HG03469 (cell line): Measurements from ENCODE around the gene CIDEC.

Experiments used
- ATAC-seq: cut with Tn5 transposase; IDR thresholded peaks from one replicate; pipeline ENCODE4 v1.9.1; 2021; ENCODE audit warnings: mild to moderate bottlenecking, moderate library complexity, moderate number of reproducible peaks; ENCODE audit not compliant: unreplicated experiment

Gene CIDEC, protein sequence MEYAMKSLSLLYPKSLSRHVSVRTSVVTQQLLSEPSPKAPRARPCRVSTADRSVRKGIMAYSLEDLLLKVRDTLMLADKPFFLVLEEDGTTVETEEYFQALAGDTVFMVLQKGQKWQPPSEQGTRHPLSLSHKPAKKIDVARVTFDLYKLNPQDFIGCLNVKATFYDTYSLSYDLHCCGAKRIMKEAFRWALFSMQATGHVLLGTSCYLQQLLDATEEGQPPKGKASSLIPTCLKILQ

DNA sequence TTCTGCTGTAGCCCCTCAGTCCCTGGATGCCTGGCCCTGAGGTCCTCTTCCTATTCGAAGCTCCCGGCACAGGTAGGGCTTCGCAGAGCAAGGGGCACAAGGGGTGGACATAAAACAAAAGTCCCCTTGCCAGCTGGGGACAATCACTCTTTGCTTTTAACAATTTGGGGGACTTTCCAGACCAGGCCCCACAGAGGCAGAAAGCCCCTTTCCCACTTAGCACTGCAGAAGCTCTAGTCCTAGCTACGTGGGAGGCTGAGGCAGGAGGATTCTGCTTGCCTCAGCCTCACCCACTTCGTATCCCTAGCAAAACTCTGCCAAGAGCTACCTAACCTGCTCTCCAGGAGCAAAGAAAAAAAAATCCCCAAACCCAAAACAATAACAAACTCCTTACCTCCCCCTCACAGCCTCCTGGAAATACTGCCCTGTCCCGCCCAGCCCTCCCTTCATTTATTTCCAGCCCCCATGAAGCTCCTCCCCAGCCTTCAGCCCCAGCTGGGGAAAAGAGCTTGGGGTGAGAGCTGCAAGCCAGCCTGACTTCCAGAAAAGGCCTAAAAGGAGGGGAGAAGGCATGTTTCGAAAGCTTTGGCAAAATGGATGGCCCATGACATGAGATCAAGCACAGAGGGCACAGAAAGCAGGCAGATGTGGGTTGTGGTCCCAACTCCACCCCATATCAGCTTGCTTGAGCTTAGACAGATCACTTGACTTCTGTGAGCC is at the start of gene CIDEC:
Gene CIDEC, minus strand, starts transcription at position 424 of the 720 bp plus-strand sequence. CDS start 1,767 bp downstream, outside the sequence.
- ATAC-seq: no peak

DNA sequence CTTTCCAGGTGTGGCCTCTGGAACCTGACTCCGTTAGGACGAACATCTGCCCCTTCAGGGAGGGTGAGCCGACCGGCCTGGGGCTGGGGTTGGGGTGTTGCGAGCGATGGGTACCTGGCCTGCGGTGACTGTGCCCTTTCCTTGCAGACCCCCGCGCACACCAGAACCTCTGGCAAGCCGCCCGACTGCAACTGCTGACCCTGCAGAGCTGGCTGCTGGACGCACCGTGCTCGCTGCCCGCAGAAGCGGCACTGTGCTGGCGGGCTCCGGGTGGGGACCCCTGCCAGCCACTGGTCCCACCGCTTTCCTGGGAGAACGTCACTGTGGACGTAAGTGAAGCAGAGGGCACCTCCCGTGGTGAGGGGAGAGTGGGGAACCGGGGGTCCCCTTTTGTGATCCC is 48.1 kb upstream of the CIDEC start:
- ATAC-seq: no peak

DNA sequence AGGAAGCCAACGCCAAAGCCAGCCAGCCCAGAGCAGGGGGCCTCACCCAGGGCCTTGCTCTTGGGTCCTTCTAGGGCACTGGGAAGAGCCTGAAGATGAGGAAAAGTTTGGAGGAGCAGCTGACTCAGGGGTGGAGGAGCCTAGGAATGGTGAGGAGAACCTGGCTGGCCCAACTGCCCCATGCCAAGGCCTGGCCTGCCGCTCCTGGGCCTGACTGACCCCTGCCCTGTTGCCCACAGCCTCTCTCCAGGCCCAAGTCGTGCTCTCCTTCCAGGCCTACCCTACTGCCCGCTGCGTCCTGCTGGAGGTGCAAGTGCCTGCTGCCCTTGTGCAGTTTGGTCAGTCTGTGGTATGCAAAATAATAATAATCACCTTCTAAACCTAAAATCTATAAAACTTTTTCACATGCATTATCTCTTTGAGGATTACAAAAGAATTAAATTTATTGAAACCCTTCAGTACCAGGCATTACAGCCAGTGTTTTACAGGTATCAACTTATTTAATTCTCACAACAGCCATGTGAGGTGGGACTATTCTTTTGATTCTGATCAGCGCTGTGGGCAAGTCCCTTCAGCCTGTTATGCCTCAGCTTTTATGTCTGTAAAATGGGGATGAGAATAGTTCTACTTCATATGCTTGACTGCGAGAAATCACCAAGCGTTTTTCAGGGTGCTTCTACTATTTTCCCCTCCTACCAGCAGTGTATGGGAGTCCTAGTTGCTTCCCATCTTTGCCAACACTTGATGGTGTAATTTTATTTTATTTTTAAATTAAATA is 38.4 kb upstream of the CIDEC start:
- ATAC-seq: no peak

DNA sequence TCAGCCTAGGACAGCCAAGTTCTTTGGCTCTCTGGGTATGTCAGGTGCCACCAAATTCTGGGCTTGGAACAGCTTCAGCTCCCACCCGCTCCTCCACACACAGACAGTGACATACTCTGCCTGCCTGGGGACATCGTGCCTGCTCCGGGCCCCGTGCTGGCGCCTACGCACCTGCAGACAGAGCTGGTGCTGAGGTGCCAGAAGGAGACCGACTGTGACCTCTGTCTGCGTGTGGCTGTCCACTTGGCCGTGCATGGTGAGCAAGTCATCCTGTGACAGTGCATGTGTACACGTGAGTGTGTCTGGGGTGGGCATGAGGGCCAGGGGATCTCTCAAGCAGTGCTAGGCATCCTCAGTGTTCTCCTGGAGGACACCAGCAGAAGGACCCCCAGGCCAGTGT is 37.8 kb upstream of the CIDEC start:
- no peak for ATAC-seq

DNA sequence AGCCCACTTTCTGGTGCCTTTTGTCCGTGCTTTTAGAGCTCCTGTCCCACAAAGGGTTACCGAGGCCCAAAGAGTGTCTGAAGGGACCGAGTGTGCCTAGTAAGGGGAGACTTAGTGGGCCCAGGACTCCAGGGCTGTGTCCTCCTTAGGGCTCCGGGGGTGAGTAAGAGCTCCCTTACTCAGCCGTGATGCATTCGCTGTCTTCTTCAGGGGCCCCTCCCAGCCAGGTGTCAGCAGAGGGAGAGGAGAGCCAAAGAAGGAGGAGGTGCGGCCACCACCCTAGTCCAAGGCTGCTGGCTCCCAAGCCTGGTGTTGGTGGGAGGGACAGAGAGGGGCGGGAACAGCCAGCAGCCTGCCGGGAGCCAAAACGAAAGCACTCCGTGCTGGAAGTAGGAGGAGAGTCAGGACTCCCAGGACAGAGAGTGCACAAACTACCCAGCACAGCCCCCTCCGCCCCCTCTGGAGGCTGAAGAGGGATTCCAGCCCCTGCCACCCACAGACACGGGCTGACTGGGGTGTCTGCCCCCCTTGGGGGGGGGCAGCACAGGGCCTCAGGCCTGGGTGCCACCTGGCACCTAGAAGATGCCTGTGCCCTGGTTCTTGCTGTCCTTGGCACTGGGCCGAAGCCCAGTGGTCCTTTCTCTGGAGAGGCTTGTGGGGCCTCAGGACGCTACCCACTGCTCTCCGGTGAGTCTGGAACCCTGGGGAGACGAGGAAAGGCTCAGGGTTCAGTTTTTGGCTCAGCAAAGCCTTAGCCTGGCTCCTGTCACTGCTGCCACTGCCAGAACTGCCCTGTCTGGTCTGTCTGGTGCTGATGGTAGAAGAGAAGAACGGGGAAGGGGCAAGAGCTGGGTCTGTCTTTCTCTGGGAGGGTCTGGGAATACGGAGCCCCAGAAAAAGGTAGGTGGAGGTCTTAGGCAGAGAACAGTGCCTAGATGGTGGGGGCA is 37.0 kb upstream of the CIDEC start, which contains the start of gene IL17RC:
Gene IL17RC, plus strand, starts transcription at position 365 of the 947 bp plus-strand sequence. Its CDS starts 218 bp downstream, at position 583.
- no peak for ATAC-seq

DNA sequence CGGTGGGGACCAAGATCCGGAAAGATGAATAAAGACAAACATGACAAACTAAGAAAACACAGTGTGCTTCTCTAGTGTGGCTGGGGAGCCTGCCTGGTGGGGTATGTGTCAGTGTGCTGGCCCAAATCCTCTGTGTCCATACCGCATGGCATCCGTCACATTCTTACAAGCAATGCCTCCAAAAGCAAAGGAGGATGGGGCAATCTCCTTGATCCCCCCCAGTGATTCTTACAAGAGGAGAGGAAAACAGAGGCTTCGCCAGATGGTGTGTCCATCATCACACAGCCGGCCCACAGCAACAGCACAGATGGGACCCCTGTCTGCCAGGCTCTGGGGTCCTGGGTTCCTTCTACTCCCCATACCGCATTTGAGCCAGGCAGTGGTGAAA is 36.3 kb upstream of the CIDEC start:
- ATAC-seq: no peak

DNA sequence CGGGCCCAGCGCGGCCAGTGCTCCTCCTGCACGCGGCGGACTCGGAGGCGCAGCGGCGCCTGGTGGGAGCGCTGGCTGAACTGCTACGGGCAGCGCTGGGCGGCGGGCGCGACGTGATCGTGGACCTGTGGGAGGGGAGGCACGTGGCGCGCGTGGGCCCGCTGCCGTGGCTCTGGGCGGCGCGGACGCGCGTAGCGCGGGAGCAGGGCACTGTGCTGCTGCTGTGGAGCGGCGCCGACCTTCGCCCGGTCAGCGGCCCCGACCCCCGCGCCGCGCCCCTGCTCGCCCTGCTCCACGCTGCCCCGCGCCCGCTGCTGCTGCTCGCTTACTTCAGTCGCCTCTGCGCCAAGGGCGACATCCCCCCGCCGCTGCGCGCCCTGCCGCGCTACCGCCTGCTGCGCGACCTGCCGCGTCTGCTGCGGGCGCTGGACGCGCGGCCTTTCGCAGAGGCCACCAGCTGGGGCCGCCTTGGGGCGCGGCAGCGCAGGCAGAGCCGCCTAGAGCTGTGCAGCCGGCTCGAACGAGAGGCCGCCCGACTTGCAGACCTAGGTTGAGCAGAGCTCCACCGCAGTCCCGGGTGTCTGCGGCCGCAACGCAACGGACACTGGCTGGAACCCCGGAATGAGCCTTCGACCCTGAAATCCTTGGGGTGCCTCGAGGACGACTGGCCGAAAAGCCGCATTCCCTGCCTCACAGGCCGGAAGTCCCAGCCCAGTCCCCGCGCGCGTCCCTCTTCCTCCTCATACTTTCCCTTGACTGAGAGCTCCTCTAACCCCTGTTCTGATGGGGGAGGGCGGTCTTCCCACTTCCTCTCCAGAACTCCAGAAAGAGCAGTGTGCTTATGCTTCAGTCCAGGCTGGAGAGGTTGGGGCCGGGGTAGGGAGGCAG is 35.4 kb upstream of the CIDEC start:
- ATAC-seq: no peak

DNA sequence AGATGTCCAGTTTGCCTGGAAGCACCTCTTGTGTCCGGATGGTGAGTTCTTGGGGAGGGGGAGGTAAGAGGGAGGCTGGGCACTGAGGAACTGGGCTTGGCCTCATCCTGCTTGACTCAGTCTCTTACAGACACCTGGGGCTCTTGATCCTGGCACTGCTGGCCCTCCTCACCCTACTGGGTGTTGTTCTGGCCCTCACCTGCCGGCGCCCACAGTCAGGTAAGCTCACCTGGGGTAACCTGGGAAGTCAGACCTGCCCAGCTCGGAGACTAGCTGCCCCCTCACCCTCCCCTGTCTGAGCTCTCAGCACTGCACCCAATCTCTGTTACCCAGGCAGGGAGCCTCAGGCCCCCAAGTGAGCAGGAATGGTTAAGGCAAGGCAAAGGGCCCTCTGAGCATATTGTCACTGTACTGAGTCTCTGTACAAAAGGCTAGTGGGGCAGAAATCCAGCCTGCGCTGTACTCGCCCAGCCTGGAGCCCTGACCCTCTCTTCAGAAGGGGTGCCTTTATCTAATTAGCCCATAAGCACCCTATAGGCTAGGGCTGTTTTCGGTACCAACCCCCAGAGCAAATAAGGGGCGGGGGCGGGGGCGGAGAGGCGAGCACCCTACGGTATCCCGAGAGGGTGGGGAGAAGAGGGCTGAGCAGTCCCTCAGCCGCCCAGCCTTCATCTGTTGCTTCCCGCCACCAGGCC is 34.7 kb upstream of the CIDEC start:
- ATAC-seq: no peak

DNA sequence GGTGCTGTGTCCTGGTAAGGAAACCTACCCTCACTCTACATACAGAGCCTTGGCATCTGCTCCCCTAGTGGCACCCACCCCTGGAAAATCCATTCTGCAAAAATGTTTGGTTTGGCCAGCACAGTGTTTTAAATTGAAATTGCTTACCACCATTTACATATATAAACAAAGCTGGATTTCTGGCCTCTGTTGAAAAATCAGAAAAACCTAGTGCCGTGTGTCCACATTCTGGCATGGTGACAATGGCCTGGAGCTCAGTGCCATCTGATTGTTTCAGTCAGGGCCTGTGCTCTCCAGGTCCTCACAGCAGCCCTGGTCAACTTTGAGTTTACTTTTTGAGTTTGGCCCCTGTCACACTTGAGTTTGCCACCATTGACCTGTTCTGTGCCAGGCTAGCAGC is 34.0 kb upstream of the CIDEC start:
- ATAC-seq: no peak

DNA sequence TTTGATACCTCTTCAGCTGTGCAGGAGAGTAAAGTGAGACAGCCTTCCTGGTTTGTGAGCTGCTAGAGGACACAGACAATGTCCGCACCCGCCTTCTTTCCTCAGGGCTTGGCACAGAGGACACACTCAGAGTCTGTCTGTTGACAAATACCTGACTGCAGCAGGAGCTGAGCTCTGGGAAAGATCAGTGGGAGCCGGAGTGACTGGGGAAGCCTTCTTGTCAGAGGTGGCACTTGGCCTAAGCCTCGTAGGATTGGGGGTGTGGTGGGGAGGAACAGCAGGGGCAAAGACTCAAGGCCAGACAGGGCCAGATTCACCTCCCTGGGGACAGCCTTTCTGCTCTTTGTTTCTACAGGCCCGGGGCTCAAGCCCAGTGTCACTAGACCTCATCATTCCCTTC is 33.5 kb upstream of the CIDEC start:
- ATAC-seq: no peak

DNA sequence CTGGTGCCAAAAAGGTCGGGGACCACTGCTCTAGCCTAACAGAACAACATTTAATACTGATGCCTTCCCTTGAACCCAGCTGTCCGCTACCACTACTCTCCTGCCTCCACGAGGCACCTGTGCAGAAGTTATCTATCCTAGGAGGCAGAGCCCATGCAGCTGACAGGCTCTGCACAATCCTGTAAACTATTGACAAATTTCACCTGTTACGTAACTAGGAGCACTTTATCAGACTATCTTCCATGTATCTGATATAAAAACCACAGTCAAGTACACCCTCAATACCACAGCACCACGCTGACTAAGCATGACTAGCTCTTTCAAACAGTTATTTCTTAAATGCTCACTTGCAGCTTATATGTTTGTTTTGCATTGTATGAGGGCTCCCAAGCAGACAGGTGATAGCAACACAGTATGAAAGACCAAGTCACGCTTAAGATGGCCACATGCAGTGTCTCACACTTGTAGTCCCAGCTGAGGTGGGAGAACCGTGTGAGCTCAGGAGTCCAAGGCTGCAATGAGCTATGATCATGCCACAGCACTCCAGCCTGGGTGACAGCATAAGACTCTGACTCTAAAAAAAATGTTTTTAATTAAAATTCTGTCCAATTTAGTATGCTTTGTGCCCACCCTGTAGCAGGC is 32.4 kb upstream of the CIDEC start:
- ATAC-seq: no peak

DNA sequence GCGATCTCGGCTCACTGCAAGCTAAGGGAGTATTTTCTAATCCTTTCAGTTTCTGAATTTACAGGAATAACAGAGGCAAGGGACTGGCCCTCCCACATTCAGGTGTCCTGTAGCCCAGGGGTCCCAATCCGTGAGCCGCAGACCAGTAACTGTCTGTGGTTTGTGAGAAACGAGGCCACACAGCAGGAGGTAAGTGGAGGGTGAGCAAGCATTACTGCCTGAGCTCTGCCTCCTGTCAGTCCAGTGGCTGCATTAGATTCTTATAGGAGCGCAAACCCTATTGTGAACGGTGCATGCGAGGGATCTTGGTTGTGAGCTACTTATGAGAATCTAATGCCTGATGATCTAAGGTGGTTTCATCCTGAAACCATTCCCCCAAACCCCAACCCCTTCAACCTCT is 31.8 kb upstream of the CIDEC start:
- ATAC-seq: no peak

DNA sequence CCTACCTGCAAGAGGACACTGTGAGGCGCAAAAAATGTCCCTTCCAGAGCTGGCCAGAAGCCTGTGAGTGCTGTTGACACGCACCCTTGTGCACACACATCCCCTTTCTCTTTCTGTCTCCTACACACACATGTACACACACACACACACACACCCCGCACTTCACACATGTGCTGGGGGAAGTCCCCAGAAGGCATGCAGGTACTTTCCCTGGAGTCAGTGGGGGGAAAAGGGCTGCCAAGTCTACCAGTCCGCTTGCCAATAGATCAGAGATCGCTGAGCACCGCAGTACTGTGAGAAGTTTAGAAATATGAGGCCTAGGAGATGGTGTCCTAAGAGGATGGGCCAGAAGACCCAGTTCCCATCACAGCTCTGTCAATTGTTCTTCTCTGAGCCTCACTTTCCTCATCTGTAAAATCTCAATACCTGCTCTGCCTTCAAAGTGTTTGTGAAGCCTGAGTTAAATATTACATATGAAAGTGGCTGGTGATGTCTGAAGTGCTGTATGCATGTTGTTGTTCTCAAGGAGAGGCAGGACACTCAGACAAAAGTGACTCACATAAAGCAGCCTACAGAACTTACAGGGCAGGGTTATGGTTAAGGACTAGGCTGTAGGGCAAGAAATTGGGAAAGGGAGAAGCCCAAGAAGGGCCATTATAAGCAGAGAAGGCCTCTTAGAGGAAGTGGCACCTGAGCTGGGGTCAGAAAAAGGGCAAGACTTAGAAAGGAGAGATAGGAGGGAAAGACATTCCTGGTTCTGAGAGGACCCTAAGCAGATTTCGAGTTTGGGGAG is 29.4 kb upstream of the CIDEC start:
- ATAC-seq: no peak

DNA sequence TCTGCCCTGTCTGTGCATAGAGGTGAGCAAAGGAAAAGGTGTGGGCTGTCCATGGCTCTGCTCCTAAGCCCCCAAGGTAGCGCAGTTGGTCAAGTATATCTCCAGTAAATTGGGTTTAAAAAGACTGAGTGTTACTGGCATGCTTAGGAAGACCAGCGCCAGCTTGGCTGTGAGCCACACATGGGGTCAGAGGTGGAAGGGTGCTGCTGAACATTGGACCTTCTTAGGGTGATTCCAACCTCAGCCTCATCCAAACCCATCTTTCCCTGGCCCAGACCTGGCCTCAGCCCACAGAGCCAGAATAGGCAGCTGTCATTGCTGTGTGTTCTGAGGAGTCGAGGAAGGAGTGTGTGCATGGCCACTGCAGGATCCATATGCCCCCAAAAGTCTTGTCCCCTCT is 28.2 kb upstream of the CIDEC start:
- ATAC-seq: no peak

DNA sequence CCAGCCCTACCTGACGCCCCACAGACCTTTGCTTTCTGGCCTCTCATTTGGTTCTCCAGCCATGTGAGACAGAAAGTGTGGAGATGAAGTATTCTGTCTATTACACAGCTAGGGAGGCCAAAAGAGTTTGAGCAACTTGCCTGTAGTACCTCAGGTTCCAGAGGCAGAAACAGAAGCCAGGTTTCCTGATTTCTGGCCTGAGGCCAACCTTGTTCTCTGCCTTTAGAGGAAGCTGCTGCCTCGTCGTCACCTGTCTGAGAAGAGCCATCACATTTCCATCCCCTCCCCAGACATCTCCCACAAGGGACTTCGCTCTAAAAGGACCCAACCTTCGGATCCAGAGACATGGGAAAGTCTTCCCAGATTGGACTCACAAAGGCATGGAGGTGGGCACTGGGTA is 26.4 kb upstream of the CIDEC start:
- ATAC-seq: no peak

DNA sequence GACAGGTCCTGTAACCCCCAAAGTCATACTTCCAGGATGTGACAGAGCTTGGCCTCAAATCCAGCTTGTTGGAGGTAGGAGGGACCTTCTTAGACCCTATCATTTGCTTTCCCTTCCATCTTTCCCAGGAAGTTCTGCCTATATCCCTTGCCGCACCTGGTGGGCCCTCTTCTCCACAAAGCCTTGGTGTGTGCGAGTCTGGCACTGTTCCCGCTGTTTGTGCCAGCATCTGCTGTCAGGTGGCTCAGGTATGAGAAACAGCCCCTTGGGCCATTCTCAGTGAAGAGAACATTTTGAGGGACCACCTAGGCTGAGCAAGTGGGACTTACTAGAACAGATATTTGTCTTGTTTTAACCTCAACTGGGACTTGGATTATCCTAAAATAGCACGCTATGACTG is 23.9 kb upstream of the CIDEC start:
- ATAC-seq: no peak

DNA sequence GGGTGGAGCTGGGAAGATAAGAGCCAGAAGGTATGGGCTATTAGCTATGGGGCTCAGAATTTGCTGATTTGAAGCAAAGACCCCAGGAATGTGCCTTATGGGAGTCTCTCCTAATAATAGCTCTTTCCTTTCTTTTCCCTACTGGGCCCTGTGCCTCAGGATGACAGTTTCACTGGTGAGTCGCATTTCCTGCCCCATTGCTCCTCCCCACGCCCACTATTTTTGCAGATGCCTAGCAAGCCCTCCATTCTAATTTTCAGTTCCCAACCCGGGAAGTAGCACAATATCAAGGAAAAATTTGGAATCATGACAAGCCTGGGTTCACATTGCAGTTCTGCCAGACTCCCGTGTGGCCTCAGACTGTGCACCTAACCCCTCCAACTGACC is 23.2 kb upstream of the CIDEC start:
- no peak for ATAC-seq
